ENCODE results near the gene ORM2. TPM values are rescaled to one million over a fixed set of nuclear protein-coding genes. Genes with fewer than 3 reads are reported as not detected.

ORM2 gene
- total and polyA plus RNA-seq, 2 experiments from 2014 or later, result 0.76 TPM

- Mint-ChIP-seq H3K36me3 (ENCODE audit: low read depth) (no peaks in the 10 kb centered on the region), H3K27ac (no peak overlapping the region), H3K9me3 (no peaks in the 10 kb centered on the region; the same call in 1 of the 3 replicates), H3K4me1 (peaks cover 8% of the 10 kb centered on the region), H3K27me3 (ENCODE audit: insufficient read depth, low read depth, poor library complexity) (peaks cover 6% of the 10 kb centered on the region), H3K4me3 (no peak overlapping the region)
- DNase-seq (ENCODE audit: low spot score), result no peak
- no peaks in the 10 kb centered on the region for H3F3A ChIP-seq (replicated peaks; ENCODE audit: low read depth)
- no peaks in the 10 kb centered on the region for H3K79me2 ChIP-seq (replicated peaks; ENCODE audit: insufficient read depth)
- no peaks in the 10 kb centered on the region for H3K4me1 ChIP-seq (ENCODE audit: insufficient read depth)
- no peak overlapping the region for H2AFZ ChIP-seq
- no peaks in the 10 kb centered on the region for H3K9me2 ChIP-seq (ENCODE audit: insufficient read depth)
- no peak; the same call in 2 of the 3 replicates for ATAC-seq
- H3K27me3 ChIP-seq (ENCODE audit: insufficient read depth), result no peaks in the 10 kb centered on the region
- H4K20me1 ChIP-seq (replicated peaks; ENCODE audit: insufficient read depth), result no peaks in the 10 kb centered on the region
- no peak overlapping the region for H3K4me2 ChIP-seq
- H3K4me3 ChIP-seq, result no peak overlapping the region
- no peak overlapping the region for H3K27ac ChIP-seq (ENCODE audit: low read depth)
- no peak for TF ChIP-seq POLR2AphosphoS5 (IDR thresholded peaks at IDR 0.05; ENCODE audit: low read depth)
- TF ChIP-seq, protein P1, sequence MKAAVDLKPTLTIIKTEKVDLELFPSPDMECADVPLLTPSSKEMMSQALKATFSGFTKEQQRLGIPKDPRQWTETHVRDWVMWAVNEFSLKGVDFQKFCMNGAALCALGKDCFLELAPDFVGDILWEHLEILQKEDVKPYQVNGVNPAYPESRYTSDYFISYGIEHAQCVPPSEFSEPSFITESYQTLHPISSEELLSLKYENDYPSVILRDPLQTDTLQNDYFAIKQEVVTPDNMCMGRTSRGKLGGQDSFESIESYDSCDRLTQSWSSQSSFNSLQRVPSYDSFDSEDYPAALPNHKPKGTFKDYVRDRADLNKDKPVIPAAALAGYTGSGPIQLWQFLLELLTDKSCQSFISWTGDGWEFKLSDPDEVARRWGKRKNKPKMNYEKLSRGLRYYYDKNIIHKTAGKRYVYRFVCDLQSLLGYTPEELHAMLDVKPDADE (IDR thresholded peaks at IDR 0.05), result no peak
- TF ChIP-seq STAT1 (IDR thresholded peaks at IDR 0.05; ENCODE audit: unreplicated experiment), result no peak
- no peak for TF ChIP-seq CREB1 (CRISPR knock-in tag; IDR thresholded peaks at IDR 0.05; ENCODE audit: low read depth)
- TF ChIP-seq, protein P2, sequence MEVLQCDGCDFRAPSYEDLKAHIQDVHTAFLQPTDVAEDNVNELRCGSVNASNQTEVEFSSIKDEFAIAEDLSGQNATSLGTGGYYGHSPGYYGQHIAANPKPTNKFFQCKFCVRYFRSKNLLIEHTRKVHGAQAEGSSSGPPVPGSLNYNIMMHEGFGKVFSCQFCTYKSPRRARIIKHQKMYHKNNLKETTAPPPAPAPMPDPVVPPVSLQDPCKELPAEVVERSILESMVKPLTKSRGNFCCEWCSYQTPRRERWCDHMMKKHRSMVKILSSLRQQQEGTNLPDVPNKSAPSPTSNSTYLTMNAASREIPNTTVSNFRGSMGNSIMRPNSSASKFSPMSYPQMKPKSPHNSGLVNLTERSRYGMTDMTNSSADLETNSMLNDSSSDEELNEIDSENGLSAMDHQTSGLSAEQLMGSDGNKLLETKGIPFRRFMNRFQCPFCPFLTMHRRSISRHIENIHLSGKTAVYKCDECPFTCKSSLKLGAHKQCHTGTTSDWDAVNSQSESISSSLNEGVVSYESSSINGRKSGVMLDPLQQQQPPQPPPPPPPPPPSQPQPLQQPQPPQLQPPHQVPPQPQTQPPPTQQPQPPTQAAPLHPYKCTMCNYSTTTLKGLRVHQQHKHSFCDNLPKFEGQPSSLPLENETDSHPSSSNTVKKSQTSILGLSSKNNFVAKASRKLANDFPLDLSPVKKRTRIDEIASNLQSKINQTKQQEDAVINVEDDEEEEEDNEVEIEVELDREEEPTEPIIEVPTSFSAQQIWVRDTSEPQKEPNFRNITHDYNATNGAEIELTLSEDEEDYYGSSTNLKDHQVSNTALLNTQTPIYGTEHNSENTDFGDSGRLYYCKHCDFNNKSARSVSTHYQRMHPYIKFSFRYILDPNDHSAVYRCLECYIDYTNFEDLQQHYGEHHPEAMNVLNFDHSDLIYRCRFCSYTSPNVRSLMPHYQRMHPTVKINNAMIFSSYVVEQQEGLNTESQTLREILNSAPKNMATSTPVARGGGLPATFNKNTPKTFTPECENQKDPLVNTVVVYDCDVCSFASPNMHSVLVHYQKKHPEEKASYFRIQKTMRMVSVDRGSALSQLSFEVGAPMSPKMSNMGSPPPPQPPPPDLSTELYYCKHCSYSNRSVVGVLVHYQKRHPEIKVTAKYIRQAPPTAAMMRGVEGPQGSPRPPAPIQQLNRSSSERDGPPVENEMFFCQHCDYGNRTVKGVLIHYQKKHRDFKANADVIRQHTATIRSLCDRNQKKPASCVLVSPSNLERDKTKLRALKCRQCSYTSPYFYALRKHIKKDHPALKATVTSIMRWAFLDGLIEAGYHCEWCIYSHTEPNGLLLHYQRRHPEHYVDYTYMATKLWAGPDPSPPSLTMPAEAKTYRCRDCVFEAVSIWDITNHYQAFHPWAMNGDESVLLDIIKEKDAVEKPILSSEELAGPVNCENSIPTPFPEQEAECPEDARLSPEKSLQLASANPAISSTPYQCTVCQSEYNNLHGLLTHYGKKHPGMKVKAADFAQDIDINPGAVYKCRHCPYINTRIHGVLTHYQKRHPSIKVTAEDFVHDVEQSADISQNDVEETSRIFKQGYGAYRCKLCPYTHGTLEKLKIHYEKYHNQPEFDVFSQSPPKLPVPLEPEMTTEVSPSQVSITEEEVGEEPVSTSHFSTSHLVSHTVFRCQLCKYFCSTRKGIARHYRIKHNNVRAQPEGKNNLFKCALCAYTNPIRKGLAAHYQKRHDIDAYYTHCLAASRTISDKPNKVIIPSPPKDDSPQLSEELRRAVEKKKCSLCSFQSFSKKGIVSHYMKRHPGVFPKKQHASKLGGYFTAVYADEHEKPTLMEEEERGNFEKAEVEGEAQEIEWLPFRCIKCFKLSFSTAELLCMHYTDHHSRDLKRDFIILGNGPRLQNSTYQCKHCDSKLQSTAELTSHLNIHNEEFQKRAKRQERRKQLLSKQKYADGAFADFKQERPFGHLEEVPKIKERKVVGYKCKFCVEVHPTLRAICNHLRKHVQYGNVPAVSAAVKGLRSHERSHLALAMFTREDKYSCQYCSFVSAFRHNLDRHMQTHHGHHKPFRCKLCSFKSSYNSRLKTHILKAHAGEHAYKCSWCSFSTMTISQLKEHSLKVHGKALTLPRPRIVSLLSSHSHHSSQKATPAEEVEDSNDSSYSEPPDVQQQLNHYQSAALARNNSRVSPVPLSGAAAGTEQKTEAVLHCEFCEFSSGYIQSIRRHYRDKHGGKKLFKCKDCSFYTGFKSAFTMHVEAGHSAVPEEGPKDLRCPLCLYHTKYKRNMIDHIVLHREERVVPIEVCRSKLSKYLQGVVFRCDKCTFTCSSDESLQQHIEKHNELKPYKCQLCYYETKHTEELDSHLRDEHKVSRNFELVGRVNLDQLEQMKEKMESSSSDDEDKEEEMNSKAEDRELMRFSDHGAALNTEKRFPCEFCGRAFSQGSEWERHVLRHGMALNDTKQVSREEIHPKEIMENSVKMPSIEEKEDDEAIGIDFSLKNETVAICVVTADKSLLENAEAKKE (CRISPR knock-in tag; IDR thresholded peaks at IDR 0.05), result no peak
- no peak; a peak in 1 of 4 replicates for TF ChIP-seq CTCF (conservative IDR thresholded peaks at IDR 0.05; ENCODE audit: low read depth in 2 of 2)
- TF ChIP-seq, protein P3, sequence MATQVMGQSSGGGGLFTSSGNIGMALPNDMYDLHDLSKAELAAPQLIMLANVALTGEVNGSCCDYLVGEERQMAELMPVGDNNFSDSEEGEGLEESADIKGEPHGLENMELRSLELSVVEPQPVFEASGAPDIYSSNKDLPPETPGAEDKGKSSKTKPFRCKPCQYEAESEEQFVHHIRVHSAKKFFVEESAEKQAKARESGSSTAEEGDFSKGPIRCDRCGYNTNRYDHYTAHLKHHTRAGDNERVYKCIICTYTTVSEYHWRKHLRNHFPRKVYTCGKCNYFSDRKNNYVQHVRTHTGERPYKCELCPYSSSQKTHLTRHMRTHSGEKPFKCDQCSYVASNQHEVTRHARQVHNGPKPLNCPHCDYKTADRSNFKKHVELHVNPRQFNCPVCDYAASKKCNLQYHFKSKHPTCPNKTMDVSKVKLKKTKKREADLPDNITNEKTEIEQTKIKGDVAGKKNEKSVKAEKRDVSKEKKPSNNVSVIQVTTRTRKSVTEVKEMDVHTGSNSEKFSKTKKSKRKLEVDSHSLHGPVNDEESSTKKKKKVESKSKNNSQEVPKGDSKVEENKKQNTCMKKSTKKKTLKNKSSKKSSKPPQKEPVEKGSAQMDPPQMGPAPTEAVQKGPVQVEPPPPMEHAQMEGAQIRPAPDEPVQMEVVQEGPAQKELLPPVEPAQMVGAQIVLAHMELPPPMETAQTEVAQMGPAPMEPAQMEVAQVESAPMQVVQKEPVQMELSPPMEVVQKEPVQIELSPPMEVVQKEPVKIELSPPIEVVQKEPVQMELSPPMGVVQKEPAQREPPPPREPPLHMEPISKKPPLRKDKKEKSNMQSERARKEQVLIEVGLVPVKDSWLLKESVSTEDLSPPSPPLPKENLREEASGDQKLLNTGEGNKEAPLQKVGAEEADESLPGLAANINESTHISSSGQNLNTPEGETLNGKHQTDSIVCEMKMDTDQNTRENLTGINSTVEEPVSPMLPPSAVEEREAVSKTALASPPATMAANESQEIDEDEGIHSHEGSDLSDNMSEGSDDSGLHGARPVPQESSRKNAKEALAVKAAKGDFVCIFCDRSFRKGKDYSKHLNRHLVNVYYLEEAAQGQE (IDR thresholded peaks at IDR 0.05; ENCODE audit: unreplicated experiment), result no peak
- TF ChIP-seq ZNF331 (CRISPR knock-in tag; IDR thresholded peaks at IDR 0.05; ENCODE audit: low read depth), result no peak
- no peak for TF ChIP-seq EZH2 (IDR thresholded peaks at IDR 0.05; ENCODE audit: low read depth, unreplicated experiment)
- no peak for TF ChIP-seq EZH2phosphoT487 (IDR thresholded peaks at IDR 0.05; ENCODE audit: unreplicated experiment)
- TF ChIP-seq NANOG (IDR thresholded peaks at IDR 0.05; ENCODE audit: borderline replicate concordance), result no peak
- no peak for TF ChIP-seq ZNF114 (CRISPR knock-in tag; IDR thresholded peaks at IDR 0.05)
- no peak for TF ChIP-seq JUNB (IDR thresholded peaks at IDR 0.05; ENCODE audit: unreplicated experiment)
- no peaks in the 10 kb centered on the region for H3K36me3 ChIP-seq (ENCODE audit: insufficient read depth)
Observed at GRCh38 chr9:114316605-114317230, 13.0 kb upstream of the ORM2 start.
